A549 (cell line): ENCODE results near the gene TFCP2L1. TPM values are rescaled to one million over a fixed set of nuclear protein-coding genes. Genes with fewer than 3 reads are reported as not detected.

Experiments
- ATAC-seq, 2 experiments: fragments of 200-7000 bp in 1 of 2; fragments of >200 bp in 1 of 2; cut with Nextera tagmentation in 1 of 2; cut with Tn5 transposase in 1 of 2; 3 replicates each; pipeline versions ENCODE4 v1.8.0 to v1.9.1; 2018 to 2020; ENCODE audit warnings: mild to moderate bottlenecking in 1 of 2, moderate library complexity in 1 of 2
- CTCF ChIA-PET: fragments of 300-600 bp; sonication (Branson Sonifier 250); formaldehyde crosslinking; extraction: SDS; loops from one replicate; lab custom pipeline; 2021; ENCODE audit warnings: antibody characterized with exemption, inconsistent platforms; lab: Yijun Ruan, JAX
- POLR2A ChIA-PET: fragments of 350-600 bp; formaldehyde crosslinking; extraction: SDS; loops from one replicate; lab custom pipeline; 2021; ENCODE audit warnings: antibody characterized with exemption, inconsistent platforms; lab: Yijun Ruan, JAX
- DNase-seq, 2 experiments: peaks; one replicate each; pipeline versions ENCODE4 v3.0.0 to v3.0.0-alpha.2; 2011 to 2016; ENCODE audit warnings: low read depth in 1 of 2, low spot score in 1 of 2
- FAIRE-seq: peaks from 2 replicates; lab custom pipeline; 2011; peaks lifted over from hg19 to GRCh38; lab: Jason Lieb, UNC
- H3K27ac ChIP-seq, 2 experiments: fragments of >200 bp; sonication (Bioruptor Twin); formaldehyde crosslinking; 3 replicates each; pipeline ENCODE4 v1.5.1; 2016 to 2017
- H3K4me1 ChIP-seq: fragments of >200 bp; sonication (Bioruptor Twin); formaldehyde crosslinking; 3 replicates; pipeline ENCODE4 v1.6.1; 2016
- H3K4me2 ChIP-seq: fragments of >200 bp; sonication (Bioruptor Twin); formaldehyde crosslinking; 3 replicates; pipeline ENCODE4 v1.6.1; 2016
- H3K4me3 ChIP-seq: fragments of >200 bp; sonication (Bioruptor Twin); formaldehyde crosslinking; 3 replicates; pipeline ENCODE4 v1.5.1; 2016
- H3K9me3 ChIP-seq: fragments of >200 bp; sonication (Bioruptor Twin); formaldehyde crosslinking; 3 replicates; pipeline ENCODE4 v1.6.1; 2016
- CBX2 ChIP-seq: fragments of 200-600 bp; sonication (generic); IDR thresholded peaks from 2 replicates; pipeline ENCODE4 v1.6.1; 2016; ENCODE audit warnings: low read depth, mild to moderate bottlenecking, borderline replicate concordance
- CBX8 ChIP-seq: fragments of 200-600 bp; sonication (generic); IDR thresholded peaks from 2 replicates; pipeline ENCODE4 v1.6.1; 2016
- E2F6 ChIP-seq: IDR thresholded peaks from 2 replicates; pipeline ENCODE4 v1.6.1; 2012; ENCODE audit warnings: low read depth, borderline replicate concordance
- EHF ChIP-seq: fragments of 250-450 bp; sonication (Bioruptor Pico); IDR thresholded peaks from 2 replicates; pipeline ENCODE4 v1.5.0; 2020; ENCODE audit warnings: mild to moderate bottlenecking
- EHMT2 ChIP-seq: fragments of 200-600 bp; sonication (generic); IDR thresholded peaks from 2 replicates; pipeline ENCODE4 v1.6.1; 2016; ENCODE audit warnings: antibody characterized with exemption, low read depth, mild to moderate bottlenecking, moderate library complexity
- ELK1 ChIP-seq: fragments of 150-350 bp; IDR thresholded peaks from 2 replicates; pipeline ENCODE4 v1.6.1; 2014; ENCODE audit warnings: low read depth, mild to moderate bottlenecking, low read length
- EP300 ChIP-seq, 2 experiments: fragments of >200 bp; sonication (Bioruptor Twin); formaldehyde crosslinking; IDR thresholded peaks; 2 replicates in 1 of 2; 3 replicates in 1 of 2; pipeline ENCODE4 v1.6.1; 2016 to 2017
- FOSB ChIP-seq: fragments of 250-450 bp; sonication (Bioruptor Pico); IDR thresholded peaks from 2 replicates; pipeline ENCODE4 v1.5.0; 2020; ENCODE audit warnings: mild to moderate bottlenecking, moderate library complexity
- FOXS1 ChIP-seq: fragments of 250-450 bp; sonication (Bioruptor Pico); IDR thresholded peaks from 2 replicates; pipeline ENCODE4 v1.5.0; 2020; ENCODE audit warnings: mild to moderate bottlenecking, moderate library complexity
- HDAC2 ChIP-seq: fragments of 200-600 bp; sonication (generic); IDR thresholded peaks from 2 replicates; pipeline ENCODE4 v1.6.1; 2016
- HEYL ChIP-seq: fragments of 250-450 bp; sonication (Bioruptor Pico); IDR thresholded peaks from 2 replicates; pipeline ENCODE4 v1.8.0; 2021; ENCODE audit warnings: mild to moderate bottlenecking, moderate library complexity
- HMGXB4 ChIP-seq: fragments of 250-450 bp; sonication (Bioruptor Pico); IDR thresholded peaks from 2 replicates; pipeline ENCODE4 v1.5.0; 2021; ENCODE audit warnings: mild to moderate bottlenecking, moderate library complexity, borderline replicate concordance
- HOXA7 ChIP-seq: fragments of 250-450 bp; sonication (Bioruptor Pico); IDR thresholded peaks from 2 replicates; pipeline ENCODE4 v1.5.0; 2020; ENCODE audit warnings: mild to moderate bottlenecking, moderate library complexity
- HOXB13 ChIP-seq: fragments of 250-450 bp; sonication (Bioruptor Pico); IDR thresholded peaks from 2 replicates; pipeline ENCODE4 v1.5.0; 2020; ENCODE audit warnings: low read depth, mild to moderate bottlenecking, moderate library complexity
- HOXB5 ChIP-seq: fragments of 250-450 bp; sonication (Bioruptor Pico); IDR thresholded peaks from 2 replicates; pipeline ENCODE4 v1.5.0; 2020; ENCODE audit warnings: mild to moderate bottlenecking, moderate library complexity
- KDM1A ChIP-seq: fragments of 200-600 bp; sonication (generic); IDR thresholded peaks from 2 replicates; pipeline ENCODE4 v1.6.1; 2016; ENCODE audit warnings: low read depth, mild to moderate bottlenecking
- KDM5A ChIP-seq: fragments of 200-600 bp; sonication (generic); IDR thresholded peaks from 2 replicates; pipeline ENCODE4 v1.6.1; 2016; ENCODE audit warnings: antibody characterized with exemption, mild to moderate bottlenecking
- MAFK ChIP-seq: fragments of 450-650 bp; IDR thresholded peaks from 2 replicates; pipeline ENCODE4 v1.6.1; 2014; ENCODE audit not compliant: partially characterized antibody
- NR3C1 ChIP-seq: fragments of >200 bp; sonication (Bioruptor Twin); formaldehyde crosslinking; IDR thresholded peaks from 3 replicates; pipeline ENCODE4 v1.6.1; 2017
- POLR2A ChIP-seq: IDR thresholded peaks from 2 replicates; pipeline ENCODE4 v1.6.1; 2012; ENCODE audit warnings: mild to moderate bottlenecking, low read length
- RAD21 ChIP-seq, 2 experiments: fragments of >200 bp in 1 of 2; sonication (Bioruptor Twin) in 1 of 2; formaldehyde crosslinking in 1 of 2; IDR thresholded peaks in 1 of 2; conservative IDR thresholded peaks in 1 of 2; 2 replicates in 1 of 2; 3 replicates in 1 of 2; pipeline ENCODE4 v1.6.1; 2012 to 2018; ENCODE audit warnings: inconsistent platforms in 1 of 2
- RCOR1 ChIP-seq: fragments of 150-350 bp; IDR thresholded peaks from 2 replicates; pipeline ENCODE4 v1.6.1; 2014; ENCODE audit warnings: antibody characterized with exemption, low read length, low read depth
- RFX5 ChIP-seq: fragments of 450-650 bp; IDR thresholded peaks from 2 replicates; pipeline ENCODE4 v1.7.1; 2014; ENCODE audit warnings: antibody characterized with exemption, mild to moderate bottlenecking, moderate library complexity
- RNF2 ChIP-seq: fragments of 200-600 bp; sonication (generic); IDR thresholded peaks from 2 replicates; pipeline ENCODE4 v1.6.1; 2016; ENCODE audit warnings: low read depth, mild to moderate bottlenecking, antibody characterized with exemption, moderate library complexity, borderline replicate concordance
- SMC3 ChIP-seq: fragments of >200 bp; sonication (Bioruptor Twin); formaldehyde crosslinking; IDR thresholded peaks from 3 replicates; pipeline ENCODE4 v1.6.1; 2018; ENCODE audit warnings: inconsistent platforms
- USF2 ChIP-seq: fragments of 450-650 bp; IDR thresholded peaks from 2 replicates; pipeline ENCODE4 v1.6.1; 2014; ENCODE audit warnings: antibody characterized with exemption
- ZC3H11A ChIP-seq: fragments of 450-650 bp; IDR thresholded peaks from 2 replicates; pipeline ENCODE4 v1.6.1; 2014; ENCODE audit warnings: antibody characterized with exemption, mild to moderate bottlenecking
- ZFP36 ChIP-seq: fragments of 450-650 bp; IDR thresholded peaks from 2 replicates; pipeline ENCODE4 v1.6.1; 2014; ENCODE audit warnings: borderline replicate concordance; ENCODE audit not compliant: partially characterized antibody
- WGBS: methylation state at CpG from one replicate; pipeline ENCODE4 v1.1.6; 2017; ENCODE audit errors: missing lambda C conversion rate; 5-methylcytosine and 5-hydroxymethylcytosine counted together
- polyA plus RNA-seq, 4 experiments: library from polyadenylated mRNA; depleted of rRNA in 3 of 4; stranded (reverse); fragments of >200 nt; fragmentation: RNase III in 1 of 4; extraction: RNeasy Plus Mini Kit Qiagen cat#74134 plus additional on column Dnase treatment in 1 of 4; gene quantifications; 2 replicates in 3 of 4; 3 replicates in 1 of 4; pipeline ENCODE4 v1.2.3, GENCODE V29; 2011 to 2017

TFCP2L1 gene
- polyA plus RNA-seq, 2 of the 4 experiments (the other 2 are of a cell fraction): 1.3 to 3.1 TPM

GRCh38 chr2:121244616-121245015 lies 40.4 kb downstream of the TFCP2L1 start:
- Histone ChIP-seq H3K9me3 (no peaks in the 10 kb centered on the region), H3K4me1 (no peaks in the 10 kb centered on the region), H3K4me2 (no peak overlapping the region), H3K4me3 (no peak overlapping the region), H3K27ac (no peak overlapping the region)
- FAIRE-seq: no peak
- no peak for ATAC-seq
- CTCF ChIA-PET: interaction anchor here (1.4 kb wide), 1 partner anchor 17 kb away, joined by 3 read pairs; no protein-coding TSS in a partner anchor
- DNase-seq: no peak
- TF ChIP-seq HOXB13 (CRISPR knock-in tag) (no peak), POLR2A (no peak), FOSB (CRISPR knock-in tag) (no peak), RFX5 (no peak), CBX8 (no peak), KDM1A (no peak), SMC3 (no peak), ZC3H11A (no peak), ZFP36 (no peak), USF2 (no peak), FOXS1 (no peak), EHMT2 (no peak), EHF (CRISPR knock-in tag) (no peak), HDAC2 (no peak), MAFK (no peak), EP300 (IDR thresholded peaks at IDR 0.05) (no peak), RCOR1 (no peak), E2F6 (no peak), HEYL (CRISPR knock-in tag) (no peak)
- TF ChIP-seq, all 56 proteins: peak for 0
- WGBS: 93% methylated on average over 11 of the region's 11 CpGs
- POLR2A ChIA-PET: no interaction called here

GRCh38 chr2:121243821-121244460 lies 41.1 kb downstream of the TFCP2L1 start:
- DNase-seq (no peak), ATAC-seq (no peak), FAIRE-seq (no peak)
- Histone ChIP-seq H3K4me3 (no peak overlapping the region), H3K27ac (no peak overlapping the region), H3K4me2 (no peak overlapping the region), H3K9me3 (no peaks in the 10 kb centered on the region), H3K4me1 (no peaks in the 10 kb centered on the region)
- CTCF ChIA-PET: interaction anchor here (1.4 kb wide), 1 partner anchor 16 kb away, joined by 3 read pairs; no protein-coding TSS in a partner anchor
- no peak for TF ChIP-seq RAD21 (conservative IDR thresholded peaks at IDR 0.05 in 1 of 2, IDR thresholded peaks at IDR 0.05 in 1 of 2)
- TF ChIP-seq HMGXB4 (CRISPR knock-in tag): no peak
- TF ChIP-seq ELK1: no peak
- TF ChIP-seq HEYL (CRISPR knock-in tag): no peak
- no peak for TF ChIP-seq KDM5A
- TF ChIP-seq HOXA7 (CRISPR knock-in tag): no peak
- no peak for TF ChIP-seq CBX2
- no peak for TF ChIP-seq EP300 (IDR thresholded peaks at IDR 0.05)
- TF ChIP-seq RNF2: no peak
- no peak for TF ChIP-seq NR3C1
- no peak for TF ChIP-seq HOXB5 (CRISPR knock-in tag)
- TF ChIP-seq RFX5: no peak
- no peak for TF ChIP-seq ZC3H11A
- TF ChIP-seq FOXS1: no peak
- no peak for TF ChIP-seq KDM1A
- 83% methylated on average over 12 of the region's 16 CpGs for WGBS
- POLR2A ChIA-PET: no interaction called here
